Bronchial epithelial cell (primary cell): ENCODE measurements around the gene DVL1. TPM values are rescaled to one million over a fixed set of nuclear protein-coding genes. Genes with fewer than 3 reads are reported as not detected.

Experiments
- DNase-seq: peaks from one replicate; pipeline ENCODE4 v3.0.0-alpha.2; 2010; ENCODE audit warnings: low read depth
- FAIRE-seq: peaks from 2 replicates; lab custom pipeline; 2011; peaks lifted over from hg19 to GRCh38; lab: Jason Lieb, UNC
- H3K27me3 ChIP-seq: 2 replicates; pipeline ENCODE4 v1.5.1; 2011; ENCODE audit warnings: low read length; ENCODE audit not compliant: control insufficient read depth, insufficient read depth
- H3K36me3 ChIP-seq: 2 replicates; pipeline ENCODE4 v1.5.1; 2011; ENCODE audit warnings: low read length; ENCODE audit not compliant: control insufficient read depth, insufficient read depth
- H3K4me3 ChIP-seq: 2 replicates; pipeline ENCODE4 v1.5.1; 2011; ENCODE audit warnings: mild to moderate bottlenecking, low read depth, low read length, control low read depth
- total RNA-seq: library from RNA; depleted of rRNA; stranded (reverse); fragments of >200 nt; gene quantifications from 2 replicates; pipeline ENCODE4 v1.2.1, GENCODE V29; 2014
- TF ChIP-seq, protein P1 (sequence below): IDR thresholded peaks from 2 replicates; pipeline ENCODE4 v1.5.1; 2011; ENCODE audit warnings: mild to moderate bottlenecking, moderate library complexity, low read length, control low read depth, inconsistent platforms; ENCODE audit not compliant: insufficient read depth, severe bottlenecking

Gene DVL1
- 208 and 233 TPM in 2 replicates for total RNA-seq

DNA sequence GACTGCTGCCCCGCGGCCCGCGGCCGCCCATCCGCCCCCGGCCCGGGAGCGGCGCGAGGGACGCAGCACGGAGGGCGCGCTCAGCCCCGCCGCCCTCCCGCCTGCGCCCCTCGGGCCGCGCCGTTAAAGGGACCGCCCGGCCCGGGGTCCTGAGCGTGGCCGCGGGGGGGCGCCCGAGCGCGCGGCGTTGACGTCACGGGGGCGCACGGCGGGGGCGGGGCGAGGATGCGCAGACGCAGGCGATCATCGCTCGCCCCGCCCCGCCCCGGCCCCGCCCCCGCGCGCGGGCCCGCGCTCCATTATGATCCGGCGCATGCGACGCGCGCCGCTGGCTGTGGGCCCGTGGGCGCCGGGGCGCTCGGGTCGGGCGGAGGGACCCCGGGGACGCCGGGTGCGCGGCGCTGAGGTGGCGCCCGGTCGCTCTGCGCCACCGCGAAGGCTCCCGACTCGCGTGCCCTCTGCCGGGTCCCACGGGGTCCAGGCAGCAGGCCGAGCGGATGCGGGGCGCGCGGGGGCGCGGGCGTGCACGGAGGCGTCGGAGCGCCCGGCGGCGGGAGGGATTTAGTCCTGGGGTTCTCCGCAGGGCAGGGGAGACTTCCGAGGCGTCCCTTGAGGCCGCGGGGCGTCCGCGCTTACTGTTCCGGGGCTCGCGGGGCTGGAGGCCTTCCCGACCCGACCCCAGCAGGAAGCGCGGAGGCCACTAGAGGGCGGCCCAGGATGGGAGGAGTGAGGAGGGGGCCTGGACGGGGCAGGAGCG, at the start of gene DVL1:
Gene DVL1, minus strand, starts transcription at position 163 of the 757 bp plus-strand sequence. CDS start 353 bp downstream, outside the sequence.
- H3K4me3 ChIP-seq = peak within 1 kb of the TSS; percentile 86
- FAIRE-seq = no peak
- no peak for DNase-seq
- no peaks in the 10 kb centered on the region for H3K27me3 ChIP-seq
- no peaks in the 10 kb centered on the region for H3K36me3 ChIP-seq
- TF ChIP-seq, protein P1, sequence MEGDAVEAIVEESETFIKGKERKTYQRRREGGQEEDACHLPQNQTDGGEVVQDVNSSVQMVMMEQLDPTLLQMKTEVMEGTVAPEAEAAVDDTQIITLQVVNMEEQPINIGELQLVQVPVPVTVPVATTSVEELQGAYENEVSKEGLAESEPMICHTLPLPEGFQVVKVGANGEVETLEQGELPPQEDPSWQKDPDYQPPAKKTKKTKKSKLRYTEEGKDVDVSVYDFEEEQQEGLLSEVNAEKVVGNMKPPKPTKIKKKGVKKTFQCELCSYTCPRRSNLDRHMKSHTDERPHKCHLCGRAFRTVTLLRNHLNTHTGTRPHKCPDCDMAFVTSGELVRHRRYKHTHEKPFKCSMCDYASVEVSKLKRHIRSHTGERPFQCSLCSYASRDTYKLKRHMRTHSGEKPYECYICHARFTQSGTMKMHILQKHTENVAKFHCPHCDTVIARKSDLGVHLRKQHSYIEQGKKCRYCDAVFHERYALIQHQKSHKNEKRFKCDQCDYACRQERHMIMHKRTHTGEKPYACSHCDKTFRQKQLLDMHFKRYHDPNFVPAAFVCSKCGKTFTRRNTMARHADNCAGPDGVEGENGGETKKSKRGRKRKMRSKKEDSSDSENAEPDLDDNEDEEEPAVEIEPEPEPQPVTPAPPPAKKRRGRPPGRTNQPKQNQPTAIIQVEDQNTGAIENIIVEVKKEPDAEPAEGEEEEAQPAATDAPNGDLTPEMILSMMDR = peak; percentile 61

DNA sequence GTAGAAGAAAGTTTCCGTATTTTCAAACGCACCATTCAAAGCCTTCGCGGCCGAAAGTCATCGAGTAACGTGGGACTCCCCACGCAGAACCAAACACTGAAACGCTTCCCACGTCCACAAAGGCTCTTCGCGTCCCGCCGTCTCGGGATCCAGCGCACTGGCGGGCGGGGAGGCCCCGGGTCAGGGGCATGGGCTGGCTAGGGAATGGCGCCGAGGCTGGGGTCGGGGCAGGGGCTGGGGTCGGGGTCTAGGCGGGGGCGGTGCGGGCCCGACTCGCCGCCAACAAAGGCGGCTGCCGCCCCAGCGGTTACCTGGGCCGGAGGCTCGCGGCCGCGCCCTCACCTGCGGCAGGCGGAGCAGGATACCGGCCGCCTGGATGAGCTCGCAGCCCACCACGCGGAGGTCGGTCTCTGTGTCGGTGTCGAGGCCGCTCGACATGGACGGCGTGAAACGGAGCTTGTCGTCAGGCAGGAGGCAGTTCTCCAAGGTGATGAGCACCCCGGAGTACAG, 49.5 kb upstream of the DVL1 start:
- TF ChIP-seq, protein P1 = no peak
- Histone ChIP-seq H3K27me3 (no peaks in the 10 kb centered on the region), H3K36me3 (peaks cover 34% of the 10 kb centered on the region), H3K4me3 (peak overlapping the region; percentile 92)
- no peak for DNase-seq
- no peak for FAIRE-seq

DNA sequence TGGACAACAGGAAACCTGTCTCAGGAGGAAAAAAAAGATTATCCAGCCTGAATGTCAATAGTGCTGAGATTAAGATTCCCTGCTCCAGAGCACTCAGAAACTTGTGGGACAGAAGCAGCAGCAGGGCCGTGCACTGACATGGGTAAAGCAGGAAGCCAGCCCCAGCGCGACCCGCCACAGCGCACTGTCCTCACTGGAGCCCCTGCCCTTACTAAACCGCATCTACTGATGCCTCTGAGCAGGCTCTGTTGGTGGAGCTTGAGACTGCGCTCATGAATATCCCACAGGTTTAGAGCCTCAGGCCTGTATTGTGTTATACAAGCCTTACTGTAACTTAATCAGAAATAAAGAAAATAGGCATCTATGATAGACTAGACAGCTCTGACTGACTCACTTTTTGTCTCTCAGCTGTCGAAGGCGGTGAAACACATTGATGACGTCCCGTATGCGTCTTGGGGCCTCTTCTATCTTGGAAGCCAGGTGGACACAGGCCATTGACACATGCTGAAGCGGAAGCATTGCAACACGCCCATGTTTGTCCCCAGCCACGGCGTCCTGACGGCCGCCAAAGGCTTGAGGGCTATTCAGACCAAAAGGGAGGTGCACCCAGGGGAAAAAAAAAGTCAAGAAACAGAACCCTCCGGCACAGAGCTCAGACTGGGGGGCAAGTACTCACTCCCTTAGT, 48.8 kb upstream of the DVL1 start:
- Histone ChIP-seq H3K4me3 (peak overlapping the region; percentile 92), H3K27me3 (no peaks in the 10 kb centered on the region), H3K36me3 (peaks cover 41% of the 10 kb centered on the region)
- FAIRE-seq = no peak
- TF ChIP-seq, protein P1 = no peak
- peak; percentile 55 for DNase-seq

DNA sequence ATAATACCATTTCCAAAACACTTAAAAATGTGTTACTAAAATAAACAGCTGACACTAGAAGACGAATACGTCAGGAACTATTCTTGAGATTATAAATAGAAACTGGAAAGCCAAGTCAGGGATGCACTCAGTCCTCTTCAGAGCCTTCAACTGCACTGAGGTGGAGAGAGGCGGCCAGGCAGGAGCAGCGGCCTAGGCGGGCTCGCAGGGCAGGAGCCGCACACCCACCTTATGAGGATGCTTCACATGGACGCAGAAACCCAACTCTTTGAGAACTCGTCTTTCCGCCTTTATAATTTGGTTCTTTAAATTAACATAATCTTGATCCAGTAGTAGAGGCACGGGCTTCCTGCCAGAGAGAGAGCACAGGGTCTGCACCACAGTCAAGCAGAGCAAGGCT, 45.9 kb upstream of the DVL1 start:
- H3K4me3 ChIP-seq = no peak overlapping the region
- DNase-seq = no peak
- no peak for FAIRE-seq
- peaks cover 43% of the 10 kb centered on the region for H3K36me3 ChIP-seq
- TF ChIP-seq, protein P1 = no peak
- no peaks in the 10 kb centered on the region for H3K27me3 ChIP-seq

DNA sequence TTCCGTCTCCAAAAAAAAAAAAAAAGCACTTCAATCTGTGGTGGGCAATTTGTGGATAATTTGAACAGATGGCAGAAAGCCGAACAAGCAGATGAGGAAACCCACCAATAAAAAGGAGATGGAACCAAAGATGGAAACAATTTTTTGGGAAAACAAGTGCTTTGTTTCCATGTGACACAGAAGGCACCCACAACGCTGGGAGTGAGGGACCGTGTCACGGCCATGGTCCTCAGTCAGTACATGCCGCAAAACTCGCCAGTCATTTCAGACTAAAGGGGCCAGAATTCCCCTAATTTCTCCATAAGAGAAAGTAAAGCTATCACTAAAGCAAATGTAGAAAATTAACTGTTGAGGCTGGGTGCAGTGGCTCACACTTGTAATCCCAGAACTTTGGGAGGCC, 44.9 kb upstream of the DVL1 start:
- TF ChIP-seq, protein P1 = no peak
- H3K36me3 ChIP-seq = peaks cover 49% of the 10 kb centered on the region
- H3K4me3 ChIP-seq = no peak overlapping the region

More for the DNA sequence above, 44.9 kb upstream of the DVL1 start:
- DNase-seq (no peak), FAIRE-seq (no peak)
- H3K27me3 ChIP-seq = no peaks in the 10 kb centered on the region
